GM06990 (cell line): ENCODE results near the gene GRIA1.

Experiments used
- DNase-seq: peaks from one replicate; pipeline ENCODE4 v3.0.0-alpha.2; 2011; ENCODE audit not compliant: insufficient read length; ENCODE audit errors: extremely low read depth
- H3K27me3 ChIP-seq: replicated peaks from 2 replicates; pipeline ENCODE4 v1.6.0; 2011; ENCODE audit warnings: low read length; ENCODE audit not compliant: control insufficient read depth, insufficient read depth
- H3K36me3 ChIP-seq: 2 replicates; pipeline ENCODE4 v1.5.1; 2011; ENCODE audit warnings: low read length; ENCODE audit not compliant: control insufficient read depth, insufficient read depth
- H3K4me3 ChIP-seq: replicated peaks from 2 replicates; pipeline ENCODE4 v1.5.1; 2011; ENCODE audit warnings: low read depth, mild to moderate bottlenecking, control low read depth, low read length
- CTCF ChIP-seq: IDR thresholded peaks from 2 replicates; pipeline ENCODE4 v1.5.1; 2011; ENCODE audit warnings: low read length, control low read depth, mild to moderate bottlenecking, inconsistent platforms; ENCODE audit not compliant: insufficient read depth, poor library complexity, severe bottlenecking

GRIA1 gene

GRCh38 chr5:153783362-153783658 is 292.8 kb downstream of the GRIA1 start:
- Histone ChIP-seq H3K36me3 (no peaks in the 10 kb centered on the region), H3K4me3 (no peak overlapping the region), H3K27me3 (peaks cover 1% of the 10 kb centered on the region)
- DNase-seq = no peak
- no peak for TF ChIP-seq CTCF

GRCh38 chr5:153784277-153784676 is 293.8 kb downstream of the GRIA1 start:
- Histone ChIP-seq H3K36me3 (no peaks in the 10 kb centered on the region), H3K27me3 (peaks cover 1% of the 10 kb centered on the region), H3K4me3 (no peak overlapping the region)
- DNase-seq = no peak
- TF ChIP-seq CTCF = no peak

DNA sequence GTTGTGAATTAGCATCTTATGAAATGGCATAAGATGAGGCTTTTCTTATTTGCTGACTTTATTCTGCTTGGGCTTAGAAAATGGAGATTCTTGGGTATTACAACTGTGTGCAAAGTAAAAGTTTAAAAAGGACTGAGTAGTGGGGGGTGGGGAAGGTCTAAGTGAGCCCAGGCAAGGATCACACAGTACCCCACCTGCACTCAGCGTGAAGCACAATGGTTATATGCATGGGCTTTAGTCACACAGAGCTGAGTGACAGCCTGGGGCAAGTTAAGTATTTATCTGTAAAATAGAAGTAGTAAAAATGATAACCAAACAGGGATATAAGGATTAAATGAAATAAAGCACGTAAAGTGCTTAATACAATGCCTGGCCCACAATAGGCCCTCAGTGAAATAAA is 300.9 kb downstream of the GRIA1 start:
- no peak for TF ChIP-seq CTCF
- Histone ChIP-seq H3K4me3 (no peak overlapping the region), H3K36me3 (no peaks in the 10 kb centered on the region), H3K27me3 (no peaks in the 10 kb centered on the region; the same call in 1 of the 2 replicates)
- no peak for DNase-seq

DNA sequence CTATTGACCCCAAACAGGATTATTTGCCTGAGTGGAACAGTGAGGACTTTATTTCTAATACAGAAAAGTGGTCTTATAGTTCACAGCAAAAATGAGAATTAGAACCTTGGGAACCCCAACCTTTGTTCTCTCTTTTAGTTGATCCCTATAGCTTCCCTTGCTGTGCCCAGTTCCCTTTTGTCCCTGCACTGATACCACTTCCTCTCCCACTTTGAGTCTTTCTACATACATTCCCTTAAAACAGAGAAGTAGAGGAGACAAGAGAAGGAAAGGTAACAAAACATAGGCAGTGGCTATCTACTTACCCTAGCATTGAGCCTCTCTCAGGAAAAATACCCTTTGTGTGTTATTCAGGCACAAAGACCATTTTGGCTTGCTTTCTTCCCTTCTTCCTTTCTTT is 301.8 kb downstream of the GRIA1 start:
- no peak for TF ChIP-seq CTCF
- Histone ChIP-seq H3K4me3 (no peak overlapping the region), H3K36me3 (no peaks in the 10 kb centered on the region), H3K27me3 (no peaks in the 10 kb centered on the region; the same call in 1 of the 2 replicates)
- no peak for DNase-seq

- Histone ChIP-seq H3K36me3 (no peaks in the 10 kb centered on the region), H3K4me3 (no peak overlapping the region), H3K27me3 (no peaks in the 10 kb centered on the region)
- no peak for TF ChIP-seq CTCF
- DNase-seq = no peak
Observed at GRCh38 chr5:153793699-153794098, 303.2 kb downstream of the GRIA1 start.

- no peak for DNase-seq
- TF ChIP-seq CTCF = no peak
- H3K27me3 ChIP-seq = no peaks in the 10 kb centered on the region
- H3K36me3 ChIP-seq = no peaks in the 10 kb centered on the region
- H3K4me3 ChIP-seq = no peak overlapping the region
Observed at GRCh38 chr5:153794327-153794726, 303.9 kb downstream of the GRIA1 start.
